ENCODE results near the gene SPRYD4. TPM values are rescaled to one million over a fixed set of nuclear protein-coding genes. Genes with fewer than 3 reads are reported as not detected.
A peak's percentile ranks its signal among the peaks of the same experiment; 100 is the strongest.
"Not testable (repeated sequence)": the region's sequence is repeated elsewhere in the genome, so short reads cannot be mapped to it uniquely, and the experiment has no call there.

Gene SPRYD4
- total RNA-seq, 4 donors from 2014 or later = 1.7 to 5.1 (median 3.7) TPM

DNA sequence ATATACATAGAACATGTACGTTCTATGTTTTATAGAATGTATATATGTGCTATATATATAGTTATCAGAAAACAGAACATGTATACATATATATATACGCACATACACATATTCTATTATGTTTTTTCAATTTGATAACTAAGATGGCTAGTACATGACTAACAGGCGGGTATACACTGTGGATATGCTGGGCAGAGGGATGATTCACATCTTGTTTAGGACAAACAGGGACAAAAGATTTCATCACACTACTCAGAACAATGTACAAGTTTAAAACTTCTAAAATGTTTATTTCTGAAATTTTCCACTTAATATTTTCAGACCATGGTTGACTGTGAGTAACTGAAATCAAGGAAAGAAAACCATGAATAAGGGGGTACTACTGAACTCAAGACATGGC lies 36.5 kb upstream of the SPRYD4 start:
- H3K27ac ChIP-seq = no peak overlapping the region
- TF ChIP-seq POLR2A (IDR thresholded peaks at IDR 0.05) = no peak
- TF ChIP-seq, protein P1, sequence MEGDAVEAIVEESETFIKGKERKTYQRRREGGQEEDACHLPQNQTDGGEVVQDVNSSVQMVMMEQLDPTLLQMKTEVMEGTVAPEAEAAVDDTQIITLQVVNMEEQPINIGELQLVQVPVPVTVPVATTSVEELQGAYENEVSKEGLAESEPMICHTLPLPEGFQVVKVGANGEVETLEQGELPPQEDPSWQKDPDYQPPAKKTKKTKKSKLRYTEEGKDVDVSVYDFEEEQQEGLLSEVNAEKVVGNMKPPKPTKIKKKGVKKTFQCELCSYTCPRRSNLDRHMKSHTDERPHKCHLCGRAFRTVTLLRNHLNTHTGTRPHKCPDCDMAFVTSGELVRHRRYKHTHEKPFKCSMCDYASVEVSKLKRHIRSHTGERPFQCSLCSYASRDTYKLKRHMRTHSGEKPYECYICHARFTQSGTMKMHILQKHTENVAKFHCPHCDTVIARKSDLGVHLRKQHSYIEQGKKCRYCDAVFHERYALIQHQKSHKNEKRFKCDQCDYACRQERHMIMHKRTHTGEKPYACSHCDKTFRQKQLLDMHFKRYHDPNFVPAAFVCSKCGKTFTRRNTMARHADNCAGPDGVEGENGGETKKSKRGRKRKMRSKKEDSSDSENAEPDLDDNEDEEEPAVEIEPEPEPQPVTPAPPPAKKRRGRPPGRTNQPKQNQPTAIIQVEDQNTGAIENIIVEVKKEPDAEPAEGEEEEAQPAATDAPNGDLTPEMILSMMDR (IDR thresholded peaks at IDR 0.05) = no peak
- H3K9me3 ChIP-seq = no peaks in the 10 kb centered on the region
- no peaks in the 10 kb centered on the region for H3K27me3 ChIP-seq
- no peak overlapping the region for H3K4me3 ChIP-seq
- H3K4me1 ChIP-seq = no peaks in the 10 kb centered on the region
- DNase-seq = no peak
- H3K36me3 ChIP-seq = peaks cover 0 to 12% (median 0%) of the 10 kb centered on the region in 3 donors

DNA sequence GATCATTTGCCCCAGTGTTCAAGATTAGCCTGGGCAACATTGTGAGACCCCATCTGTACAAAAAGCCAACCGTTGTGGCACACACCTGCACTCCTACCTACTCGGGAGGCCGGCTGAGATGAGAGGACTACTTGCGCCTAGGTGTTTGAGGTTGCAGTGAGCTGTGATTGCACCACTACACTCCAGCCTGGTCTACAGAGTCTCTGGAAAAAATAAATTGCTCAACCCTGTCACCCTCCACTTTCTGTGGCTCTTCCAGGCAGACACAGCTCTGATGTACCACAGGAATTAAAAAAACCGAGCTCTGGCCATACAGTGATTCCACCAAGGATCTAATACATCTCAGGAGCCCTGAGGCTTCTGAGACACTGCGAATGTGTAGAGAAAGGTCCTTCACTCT lies 33.5 kb upstream of the SPRYD4 start:
- Histone ChIP-seq H3K36me3 (peaks cover 0 to 5% (median 0%) of the 10 kb centered on the region in 3 donors), H3K27me3 (no peaks in the 10 kb centered on the region), H3K4me1 (no peaks in the 10 kb centered on the region), H3K9me3 (no peaks in the 10 kb centered on the region), H3K27ac (no peak overlapping the region), H3K4me3 (no peak overlapping the region)
- TF ChIP-seq, protein P1 (IDR thresholded peaks at IDR 0.05) = no peak
- TF ChIP-seq POLR2A (IDR thresholded peaks at IDR 0.05) = no peak
- no peak for DNase-seq

DNA sequence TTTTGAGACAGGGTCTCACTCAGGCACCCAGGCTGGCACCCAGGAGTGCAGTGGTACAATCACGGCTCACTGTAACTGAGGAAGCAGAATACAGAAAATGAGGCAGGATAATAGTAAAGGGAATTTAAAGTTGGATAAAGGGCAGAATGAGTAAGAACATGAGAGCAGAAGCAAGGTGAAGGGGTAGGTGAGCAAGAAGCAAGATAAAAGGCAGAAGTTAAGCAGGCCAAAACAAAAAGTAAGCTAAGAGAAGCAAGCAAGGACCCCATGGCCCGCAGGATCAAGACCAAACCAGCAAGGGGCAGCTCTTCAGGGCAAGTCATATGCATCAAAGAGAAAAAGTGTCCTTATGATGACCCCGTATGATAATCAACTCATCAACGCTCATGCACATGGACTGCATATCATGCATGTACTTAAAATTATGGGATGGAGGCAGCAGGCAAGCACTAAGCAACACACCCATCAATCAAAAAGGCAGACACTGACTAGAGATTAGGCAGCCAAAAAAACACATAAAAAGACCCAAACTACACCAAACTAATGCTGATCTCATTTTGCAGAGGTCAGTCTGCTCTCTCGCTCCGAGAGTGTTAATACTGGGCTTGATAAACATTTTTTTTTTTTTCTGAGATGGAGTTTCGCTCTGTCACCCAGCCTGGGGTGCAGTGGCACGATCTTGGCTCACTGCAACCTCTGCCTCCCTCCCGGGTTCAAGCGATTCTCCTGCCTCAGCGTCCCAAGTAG lies 30.8 kb upstream of the SPRYD4 start:
- H3K27me3 ChIP-seq = no peaks in the 10 kb centered on the region
- no peaks in the 10 kb centered on the region for H3K4me1 ChIP-seq
- H3K4me3 ChIP-seq = no peak overlapping the region
- no peak for DNase-seq
- no peaks in the 10 kb centered on the region for H3K9me3 ChIP-seq
- H3K27ac ChIP-seq = no peak overlapping the region
- TF ChIP-seq, protein P1 (IDR thresholded peaks at IDR 0.05) = no peak
- no peak for TF ChIP-seq POLR2A (IDR thresholded peaks at IDR 0.05)
- H3K36me3 ChIP-seq = no peaks in the 10 kb centered on the region

DNA sequence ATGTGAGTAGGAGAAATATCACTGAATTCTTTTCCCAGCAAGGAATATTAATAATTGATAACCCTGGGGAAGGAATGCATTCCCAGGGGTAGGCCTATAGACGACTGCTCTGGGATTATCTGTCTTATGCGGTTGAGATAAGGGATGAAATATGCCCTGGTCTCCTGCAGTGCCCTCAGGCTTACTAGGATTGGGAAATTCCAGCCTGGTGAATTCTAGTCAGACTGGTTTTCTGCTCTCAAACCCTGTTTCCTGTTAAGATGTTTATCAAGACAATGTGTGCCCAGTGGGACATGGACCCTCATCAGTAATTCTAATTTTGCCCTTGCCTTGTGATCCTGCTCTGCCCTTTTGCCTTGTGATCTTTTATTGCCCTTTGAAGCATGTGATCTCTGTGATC lies 25.2 kb upstream of the SPRYD4 start:
- H3K27me3 ChIP-seq, H3K27ac ChIP-seq, H3K4me1 ChIP-seq, DNase-seq, H3K36me3 ChIP-seq, H3K9me3 ChIP-seq, H3K4me3 ChIP-seq: not testable (repeated sequence)

DNA sequence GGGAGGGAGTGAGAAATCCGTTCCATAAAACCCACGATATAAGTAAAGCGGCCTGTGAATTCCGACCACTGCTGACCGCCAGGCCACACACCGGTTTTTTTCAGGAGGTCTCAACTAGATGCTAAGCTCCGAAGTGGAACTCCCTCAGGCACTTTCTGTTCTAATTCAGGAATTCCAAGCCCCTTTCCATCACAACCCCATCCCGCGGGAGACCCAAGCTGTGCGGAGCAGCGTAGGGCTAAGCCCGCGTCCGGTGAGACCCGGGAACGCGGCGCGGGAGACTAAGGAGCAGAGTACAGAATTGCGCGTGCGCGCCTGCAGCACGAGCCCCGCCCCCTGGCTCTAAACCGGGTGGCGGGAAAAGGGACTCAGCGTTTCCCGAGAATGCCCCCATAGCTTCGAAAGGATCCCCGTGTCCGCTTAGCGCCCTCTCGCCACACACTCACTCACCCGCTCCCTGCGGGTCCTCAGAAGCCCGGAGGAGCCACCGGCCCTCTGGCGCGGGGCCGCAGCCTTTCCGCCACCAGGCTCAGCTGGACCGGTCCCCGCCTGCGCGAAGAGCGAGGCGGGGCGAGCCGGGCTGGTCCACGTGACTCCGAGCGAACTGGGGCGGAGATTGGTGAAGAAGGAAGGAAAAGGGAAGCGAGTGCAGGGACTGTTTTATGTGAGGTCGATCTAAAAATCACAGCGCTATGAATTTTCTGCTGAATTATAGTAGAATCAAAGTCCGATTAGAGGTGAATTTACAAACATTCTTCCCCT lies 19.3 kb upstream of the SPRYD4 start, which contains the start of gene TIMELESS:
Gene TIMELESS, minus strand, starts transcription at position 567 of the 762 bp plus-strand sequence. CDS start 15,256 bp downstream, outside the sequence.
- Histone ChIP-seq H3K27ac (peak within 1 kb of the TSS; percentile 68 to 92 (median 82)), H3K27me3 (no peaks in the 10 kb centered on the region), H3K36me3 (no peaks in the 10 kb centered on the region), H3K4me3 (peak within 1 kb of the TSS; percentile 60 to 77 (median 70)), H3K4me1 (peaks cover 0 to 6% (median 0%) of the 10 kb centered on the region in 4 donors), H3K9me3 (no peaks in the 10 kb centered on the region)
- peak; percentile 87 to 95 (median 94) for DNase-seq
- TF ChIP-seq, protein P1 (IDR thresholded peaks at IDR 0.05) = peak in 3 of 6 experiments; percentile 19 to 28 (median 27)
- peak; percentile 47 to 48 for TF ChIP-seq POLR2A (IDR thresholded peaks at IDR 0.05)

DNA sequence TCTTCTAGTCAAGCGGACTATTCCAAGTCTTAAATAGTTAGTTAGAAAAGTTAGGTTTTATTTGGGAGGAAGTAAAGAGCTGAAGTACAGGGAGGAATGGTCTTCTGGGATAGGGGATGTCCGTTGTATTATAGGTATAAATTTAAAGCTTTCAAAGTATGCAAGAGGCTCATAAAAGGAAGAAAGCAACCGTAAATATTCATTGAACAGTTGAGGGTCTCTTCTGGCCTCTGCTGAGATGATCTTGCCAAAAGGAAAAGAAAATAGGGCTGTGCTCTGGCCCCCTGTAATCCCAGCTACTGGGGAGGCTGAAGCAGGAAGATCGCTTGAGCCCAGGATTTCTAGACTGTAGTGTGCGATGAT lies 18.8 kb upstream of the SPRYD4 start:
- Histone ChIP-seq H3K4me3 (peak overlapping the region; percentile 60 to 77 (median 70)), H3K27me3 (no peaks in the 10 kb centered on the region), H3K36me3 (no peaks in the 10 kb centered on the region), H3K27ac (peak overlapping the region; percentile 68 to 92 (median 82)), H3K4me1 (peaks cover 0 to 6% (median 0%) of the 10 kb centered on the region in 4 donors), H3K9me3 (no peaks in the 10 kb centered on the region)
- TF ChIP-seq POLR2A (IDR thresholded peaks at IDR 0.05) = peak in 1 of 2 donors; percentile 5
- TF ChIP-seq, protein P1 (IDR thresholded peaks at IDR 0.05) = no peak
- no peak for DNase-seq

Data from Peyer's patch (tissue), 4 donors.